GM20000 (cell line): ENCODE results near the gene TMEM187.

Experiments
- DNase-seq: peaks from one replicate; pipeline ENCODE4 v3.0.0; 2012; ENCODE audit warnings: low spot score
- TF ChIP-seq, protein P1 (sequence below): IDR thresholded peaks from 2 replicates; pipeline ENCODE4 v1.5.1; 2012; ENCODE audit warnings: mild to moderate bottlenecking, control low read depth; ENCODE audit errors: extremely low read depth, missing control alignments

TMEM187 gene

DNA sequence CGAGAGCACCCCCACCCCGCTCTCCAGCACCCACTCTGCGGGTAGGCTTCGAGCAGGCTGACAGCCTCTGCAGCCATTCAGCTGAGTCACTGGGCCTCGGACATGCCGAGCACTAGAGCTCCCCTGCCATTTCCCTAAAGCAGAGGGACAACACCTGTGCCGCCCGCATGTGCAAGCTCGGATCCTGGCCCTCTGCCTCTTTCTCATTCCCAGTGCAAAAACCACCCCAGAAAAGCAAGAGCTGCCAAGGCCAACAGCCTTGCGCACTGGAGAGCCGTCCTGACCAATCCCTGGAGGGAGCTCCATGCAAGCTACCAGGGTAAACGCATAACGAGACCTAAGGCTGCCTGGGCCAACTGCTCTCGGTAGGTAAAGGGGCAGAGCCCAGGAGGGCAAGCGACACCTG is 6.3 kb upstream of the TMEM187 start:
- TF ChIP-seq, protein P1, sequence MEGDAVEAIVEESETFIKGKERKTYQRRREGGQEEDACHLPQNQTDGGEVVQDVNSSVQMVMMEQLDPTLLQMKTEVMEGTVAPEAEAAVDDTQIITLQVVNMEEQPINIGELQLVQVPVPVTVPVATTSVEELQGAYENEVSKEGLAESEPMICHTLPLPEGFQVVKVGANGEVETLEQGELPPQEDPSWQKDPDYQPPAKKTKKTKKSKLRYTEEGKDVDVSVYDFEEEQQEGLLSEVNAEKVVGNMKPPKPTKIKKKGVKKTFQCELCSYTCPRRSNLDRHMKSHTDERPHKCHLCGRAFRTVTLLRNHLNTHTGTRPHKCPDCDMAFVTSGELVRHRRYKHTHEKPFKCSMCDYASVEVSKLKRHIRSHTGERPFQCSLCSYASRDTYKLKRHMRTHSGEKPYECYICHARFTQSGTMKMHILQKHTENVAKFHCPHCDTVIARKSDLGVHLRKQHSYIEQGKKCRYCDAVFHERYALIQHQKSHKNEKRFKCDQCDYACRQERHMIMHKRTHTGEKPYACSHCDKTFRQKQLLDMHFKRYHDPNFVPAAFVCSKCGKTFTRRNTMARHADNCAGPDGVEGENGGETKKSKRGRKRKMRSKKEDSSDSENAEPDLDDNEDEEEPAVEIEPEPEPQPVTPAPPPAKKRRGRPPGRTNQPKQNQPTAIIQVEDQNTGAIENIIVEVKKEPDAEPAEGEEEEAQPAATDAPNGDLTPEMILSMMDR = no peak
- no peak for DNase-seq

DNA sequence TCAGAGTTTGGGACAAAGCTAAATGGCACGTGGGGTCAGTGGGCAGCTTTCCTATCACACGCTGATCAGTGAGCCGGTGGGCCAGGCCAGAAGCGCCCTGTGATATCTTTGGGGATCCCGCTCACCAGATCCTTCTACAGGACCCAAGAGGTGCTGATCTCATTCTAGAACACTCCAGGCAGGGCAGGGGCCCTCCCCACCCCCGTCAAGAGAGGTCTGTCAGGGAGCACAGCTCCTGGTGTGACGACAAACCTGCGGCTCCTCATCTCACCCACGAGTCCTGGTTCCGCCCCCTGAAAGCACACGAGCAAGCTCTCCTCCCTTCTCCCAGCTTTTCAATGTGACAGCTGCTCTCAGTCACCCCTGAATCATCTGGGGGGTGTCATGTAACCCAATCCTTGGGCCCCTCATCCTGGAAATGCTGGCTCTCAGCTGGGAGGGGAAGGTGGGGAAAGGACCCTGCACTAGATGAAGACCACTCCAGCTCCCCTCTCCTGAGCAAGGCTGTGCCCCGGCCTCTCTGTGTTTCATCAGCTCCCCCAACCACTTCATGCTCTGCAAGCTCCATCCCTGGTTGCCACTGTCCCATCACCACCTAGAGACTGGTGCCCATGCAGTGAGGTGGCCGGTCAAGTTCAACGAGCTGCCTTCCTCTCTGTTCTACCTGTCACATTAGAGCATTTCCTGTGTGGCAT is 5.6 kb upstream of the TMEM187 start:
- TF ChIP-seq, protein P1 = no peak
- DNase-seq = no peak

DNA sequence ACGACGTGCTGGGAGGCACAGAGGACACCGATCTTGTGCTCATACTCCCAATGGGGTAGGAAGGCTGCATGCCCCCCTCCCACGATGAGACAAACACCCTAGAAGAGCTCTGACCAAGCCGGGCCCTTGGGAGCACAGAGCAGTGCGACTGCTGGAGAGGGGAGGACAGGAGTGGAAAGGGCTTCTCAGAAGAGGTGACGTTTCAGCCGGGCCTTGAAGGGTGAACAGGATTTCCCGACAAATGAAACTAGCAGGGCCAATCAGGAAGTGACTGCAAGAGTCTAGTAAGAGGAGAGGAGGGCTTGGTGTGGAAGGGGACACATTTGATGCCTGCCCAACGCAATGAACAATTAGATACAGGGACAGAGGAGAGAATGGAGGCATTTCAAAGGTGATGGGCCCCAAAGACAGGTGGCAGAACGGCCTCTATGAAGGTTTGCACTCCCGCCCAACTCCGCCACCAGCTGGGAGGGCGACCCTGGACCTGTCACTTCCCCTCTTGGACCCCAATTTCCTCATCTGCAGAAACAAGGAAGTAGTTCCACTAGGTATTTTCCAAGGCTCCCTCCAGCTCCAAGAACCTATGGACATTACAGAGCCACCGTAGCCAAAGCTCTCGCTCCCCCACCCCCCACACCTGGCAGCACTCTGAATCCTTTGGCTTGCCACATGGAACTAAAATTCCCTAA is 4.9 kb upstream of the TMEM187 start:
- DNase-seq = no peak
- TF ChIP-seq, protein P1 = no peak

DNA sequence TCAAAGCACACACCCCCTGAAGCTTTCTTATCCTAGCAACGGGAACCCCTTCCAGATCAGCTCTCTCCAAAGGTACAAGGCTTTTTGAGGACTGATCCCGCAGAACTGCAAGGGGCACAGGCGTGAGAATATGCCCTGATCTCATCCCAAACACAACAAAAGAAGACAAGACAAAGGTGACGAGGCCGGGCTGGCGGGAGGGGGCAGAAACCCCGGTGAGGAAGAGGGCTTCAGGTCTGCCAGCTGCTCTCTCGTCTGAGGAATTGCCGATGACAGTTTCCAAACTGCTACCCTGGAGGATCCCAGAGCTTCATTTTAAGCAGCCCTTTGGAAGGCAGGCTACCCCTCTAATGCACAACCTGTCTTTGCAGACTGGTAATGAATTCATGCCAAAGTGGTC is 4.3 kb upstream of the TMEM187 start:
- TF ChIP-seq, protein P1 = no peak
- no peak for DNase-seq

DNA sequence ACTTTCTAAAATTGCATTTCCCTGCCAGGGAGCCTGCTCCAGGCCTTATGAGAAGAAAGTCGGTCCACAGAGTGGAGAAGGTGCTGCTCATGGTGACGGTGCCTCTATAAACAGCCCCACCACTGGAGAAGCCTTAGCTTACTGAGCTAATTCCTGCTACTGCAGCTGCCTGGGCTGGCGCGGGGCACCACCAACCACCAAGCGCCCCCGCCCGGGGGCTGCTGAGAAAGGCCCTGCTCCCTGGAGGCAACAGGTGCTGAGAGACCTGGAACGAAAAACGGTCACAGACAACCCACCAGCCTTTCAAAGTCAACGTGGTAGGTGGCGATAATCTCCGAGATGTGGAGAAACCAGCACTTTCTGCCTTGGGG is 3.8 kb upstream of the TMEM187 start:
- TF ChIP-seq, protein P1 = no peak
- no peak for DNase-seq

DNA sequence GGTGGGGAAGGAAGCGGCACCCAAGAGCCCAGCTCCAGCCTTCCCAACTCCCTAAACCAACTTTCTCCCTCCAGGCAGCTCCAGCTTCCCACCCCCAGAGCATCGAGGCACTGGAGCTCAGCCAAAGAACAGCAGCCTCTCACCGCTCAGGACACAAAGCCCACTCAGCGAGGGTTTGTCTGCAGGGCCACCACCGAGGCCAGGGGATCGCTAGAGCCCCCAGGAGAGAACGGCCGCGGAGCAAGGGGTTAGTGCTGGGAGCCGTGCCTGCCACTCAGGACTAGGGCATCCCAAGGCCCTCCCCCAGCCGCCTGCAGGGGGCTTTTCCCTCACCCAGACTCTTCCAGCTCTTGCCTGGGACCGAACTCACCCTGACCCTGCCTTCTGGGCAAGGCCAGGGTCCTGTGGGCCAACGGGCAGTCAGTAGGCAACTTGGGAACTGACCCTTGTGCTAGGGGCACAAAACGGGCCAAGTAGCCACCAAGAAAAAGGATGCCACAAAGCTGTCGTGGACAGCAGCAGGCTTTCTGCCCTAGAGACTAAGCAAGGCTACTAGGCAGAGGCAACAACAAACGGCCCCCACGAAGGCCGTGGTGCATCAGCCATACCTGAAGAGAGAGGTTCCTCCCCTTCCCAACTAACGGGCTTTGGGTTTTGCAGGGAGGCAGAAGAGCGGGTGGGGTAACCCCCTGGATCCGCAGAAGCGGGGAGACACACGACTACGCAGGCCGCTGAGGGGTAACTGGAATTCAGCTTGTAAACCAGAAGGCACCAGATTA is 3.2 kb upstream of the TMEM187 start:
- TF ChIP-seq, protein P1 = no peak
- DNase-seq = no peak

DNA sequence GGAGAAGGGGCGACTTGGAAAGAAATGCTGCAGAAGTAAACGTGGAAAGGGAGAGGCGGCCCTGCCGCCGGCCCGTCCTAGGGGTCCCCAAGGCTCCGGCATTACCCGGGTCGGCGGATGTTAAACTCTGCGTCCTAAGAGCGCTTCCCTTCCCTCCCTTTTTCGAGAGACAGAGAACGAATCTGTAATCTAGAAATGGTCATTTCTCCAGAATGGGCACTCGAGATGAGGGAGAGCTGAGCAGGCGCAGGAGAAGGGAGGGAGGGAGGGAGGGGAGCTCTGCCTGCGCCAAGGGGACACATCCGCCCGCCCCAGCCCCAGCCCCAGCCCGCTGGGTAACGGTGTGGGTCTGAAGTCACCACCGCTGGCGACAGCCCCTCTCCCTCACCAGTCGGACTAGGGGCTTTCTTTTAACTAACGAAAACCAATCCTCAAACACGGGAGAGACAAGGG is 2.6 kb upstream of the TMEM187 start:
- TF ChIP-seq, protein P1 = no peak
- no peak for DNase-seq
